C4-2B (cell line): Measurements from ENCODE around the gene ATAD2B.

Experiments used
- ZFX ChIP-seq: fragments of 450-650 bp; IDR thresholded peaks from 2 replicates; pipeline ENCODE4 v1.6.1; 2017
- TF ChIP-seq, protein P1 (sequence below): fragments of 450-650 bp; conservative IDR thresholded peaks from 2 replicates; pipeline ENCODE4 v1.5.1; 2017; ENCODE audit warnings: mild to moderate bottlenecking

DNA sequence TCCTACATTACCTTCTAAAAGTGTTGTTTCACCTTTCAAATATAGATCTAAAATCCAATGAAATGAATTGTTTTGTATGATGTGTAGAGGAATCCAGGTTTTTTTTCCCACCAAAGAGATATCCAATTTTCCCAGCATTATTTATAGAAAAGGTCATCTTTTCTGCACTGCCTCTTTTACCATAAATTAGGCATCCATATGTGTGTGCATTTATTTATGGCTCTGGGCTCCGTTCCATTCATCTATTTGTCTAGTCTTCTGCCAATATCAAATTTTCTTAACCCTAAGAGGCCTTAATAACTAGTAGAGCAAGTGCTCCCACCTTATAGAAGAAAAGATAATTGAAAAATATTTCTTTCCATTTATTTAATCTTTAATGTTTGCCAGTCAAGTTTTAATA lies 88.3 kb downstream of the ATAD2B start:
- no peak for TF ChIP-seq ZFX
- TF ChIP-seq, protein P1, sequence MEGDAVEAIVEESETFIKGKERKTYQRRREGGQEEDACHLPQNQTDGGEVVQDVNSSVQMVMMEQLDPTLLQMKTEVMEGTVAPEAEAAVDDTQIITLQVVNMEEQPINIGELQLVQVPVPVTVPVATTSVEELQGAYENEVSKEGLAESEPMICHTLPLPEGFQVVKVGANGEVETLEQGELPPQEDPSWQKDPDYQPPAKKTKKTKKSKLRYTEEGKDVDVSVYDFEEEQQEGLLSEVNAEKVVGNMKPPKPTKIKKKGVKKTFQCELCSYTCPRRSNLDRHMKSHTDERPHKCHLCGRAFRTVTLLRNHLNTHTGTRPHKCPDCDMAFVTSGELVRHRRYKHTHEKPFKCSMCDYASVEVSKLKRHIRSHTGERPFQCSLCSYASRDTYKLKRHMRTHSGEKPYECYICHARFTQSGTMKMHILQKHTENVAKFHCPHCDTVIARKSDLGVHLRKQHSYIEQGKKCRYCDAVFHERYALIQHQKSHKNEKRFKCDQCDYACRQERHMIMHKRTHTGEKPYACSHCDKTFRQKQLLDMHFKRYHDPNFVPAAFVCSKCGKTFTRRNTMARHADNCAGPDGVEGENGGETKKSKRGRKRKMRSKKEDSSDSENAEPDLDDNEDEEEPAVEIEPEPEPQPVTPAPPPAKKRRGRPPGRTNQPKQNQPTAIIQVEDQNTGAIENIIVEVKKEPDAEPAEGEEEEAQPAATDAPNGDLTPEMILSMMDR, result no peak
